BE2C (cell line): ENCODE results near the gene CLIC1.

ENCODE experiments used
- DNase-seq: peaks from one replicate; pipeline ENCODE4 v3.0.0-alpha.2; 2020
- H3K27me3 ChIP-seq: fragments of 250-450 bp; sonication (Bioruptor Pico); 2 replicates; pipeline ENCODE4 v1.5.1; 2020; ENCODE audit warnings: mild to moderate bottlenecking
- H3K36me3 ChIP-seq: fragments of 250-450 bp; sonication (Bioruptor Pico); 2 replicates; pipeline ENCODE4 v1.5.1; 2020; ENCODE audit warnings: mild to moderate bottlenecking
- H3K4me1 ChIP-seq: fragments of 250-450 bp; sonication (Bioruptor Pico); 2 replicates; pipeline ENCODE4 v1.5.1; 2020
- H3K4me3 ChIP-seq: 2 replicates; pipeline ENCODE4 v1.5.1; 2011; ENCODE audit warnings: low read depth, low read length
- H3K9me3 ChIP-seq: fragments of 250-450 bp; sonication (Bioruptor Pico); 2 replicates; pipeline ENCODE4 v1.5.1; 2020
- CTCF ChIP-seq: IDR thresholded peaks from 2 replicates; pipeline ENCODE4 v1.5.1; 2012; ENCODE audit warnings: mild to moderate bottlenecking, low read depth, low read length

The CLIC1 gene

DNA sequence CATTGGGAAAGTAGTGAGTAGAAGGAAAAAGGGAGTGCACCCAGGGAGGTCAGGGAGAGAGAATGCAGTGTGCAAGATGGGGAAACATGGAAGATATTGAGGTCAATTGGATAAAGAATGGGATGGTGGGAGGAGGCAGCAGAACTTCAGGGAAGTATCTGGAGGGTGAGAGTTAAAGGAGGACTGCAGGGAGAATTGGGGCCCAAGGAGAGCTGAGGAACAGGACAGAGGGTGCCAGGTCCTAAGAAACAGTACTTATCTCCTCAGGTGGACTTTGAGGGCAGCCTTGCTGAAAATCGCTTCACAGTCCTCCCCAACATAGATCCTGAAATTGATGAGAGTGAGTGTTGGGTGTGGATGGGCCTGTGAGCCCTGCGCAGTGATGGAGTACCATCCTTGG is 22.0 kb upstream of the CLIC1 start:
- H3K27me3 ChIP-seq: no peaks in the 10 kb centered on the region
- H3K9me3 ChIP-seq: no peaks in the 10 kb centered on the region
- no peak for DNase-seq
- no peak overlapping the region for H3K4me3 ChIP-seq
- H3K4me1 ChIP-seq: no peaks in the 10 kb centered on the region
- no peak for TF ChIP-seq CTCF
- H3K36me3 ChIP-seq: no peaks in the 10 kb centered on the region

GRCh38 chr6:31752739-31753319 is 16.5 kb upstream of the CLIC1 start:
- H3K36me3 ChIP-seq: no peaks in the 10 kb centered on the region
- no peak overlapping the region for H3K4me3 ChIP-seq
- DNase-seq: no peak
- H3K4me1 ChIP-seq: no peaks in the 10 kb centered on the region
- no peak for TF ChIP-seq CTCF
- no peaks in the 10 kb centered on the region for H3K27me3 ChIP-seq
- no peaks in the 10 kb centered on the region for H3K9me3 ChIP-seq

DNA sequence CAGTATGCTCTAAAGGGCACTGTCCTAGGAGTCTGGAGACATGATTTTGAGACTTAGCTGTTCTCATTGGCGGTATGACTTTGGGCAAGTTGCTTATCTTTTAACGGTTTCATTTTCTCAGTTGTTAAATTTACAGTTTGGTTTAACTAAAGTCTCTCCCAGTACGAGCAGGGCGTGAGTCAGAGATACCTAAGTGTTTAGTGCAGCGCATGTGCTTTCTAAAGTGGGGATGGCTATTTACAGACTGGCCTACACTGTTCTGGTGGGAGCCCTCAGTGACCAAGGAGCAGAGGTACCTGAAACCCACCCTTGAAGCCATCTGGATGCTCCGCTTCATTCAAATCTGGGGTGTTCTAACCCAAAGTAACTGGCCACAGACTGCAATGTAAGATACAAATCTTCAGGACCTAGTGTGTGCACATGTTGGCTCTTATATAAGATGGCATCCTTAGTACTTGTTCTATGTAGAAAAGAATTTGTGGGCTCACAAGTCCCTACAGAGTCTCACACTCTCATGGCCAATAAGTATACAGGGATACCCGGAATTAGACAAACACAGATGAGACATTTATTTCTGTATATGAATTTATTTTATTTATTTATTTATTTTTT is 14.2 kb upstream of the CLIC1 start:
- Histone ChIP-seq H3K4me1 (no peaks in the 10 kb centered on the region), H3K36me3 (no peaks in the 10 kb centered on the region; the same call in 1 of the 2 replicates), H3K4me3 (no peak overlapping the region), H3K27me3 (no peaks in the 10 kb centered on the region), H3K9me3 (no peaks in the 10 kb centered on the region)
- no peak for TF ChIP-seq CTCF
- no peak for DNase-seq

GRCh38 chr6:31749301-31750036 is 13.1 kb upstream of the CLIC1 start:
- H3K9me3 ChIP-seq: no peaks in the 10 kb centered on the region
- H3K4me1 ChIP-seq: no peaks in the 10 kb centered on the region
- no peak overlapping the region for H3K4me3 ChIP-seq
- no peak for DNase-seq
- H3K36me3 ChIP-seq: no peaks in the 10 kb centered on the region; the same call in 1 of the 2 replicates
- no peak for TF ChIP-seq CTCF
- H3K27me3 ChIP-seq: no peaks in the 10 kb centered on the region

DNA sequence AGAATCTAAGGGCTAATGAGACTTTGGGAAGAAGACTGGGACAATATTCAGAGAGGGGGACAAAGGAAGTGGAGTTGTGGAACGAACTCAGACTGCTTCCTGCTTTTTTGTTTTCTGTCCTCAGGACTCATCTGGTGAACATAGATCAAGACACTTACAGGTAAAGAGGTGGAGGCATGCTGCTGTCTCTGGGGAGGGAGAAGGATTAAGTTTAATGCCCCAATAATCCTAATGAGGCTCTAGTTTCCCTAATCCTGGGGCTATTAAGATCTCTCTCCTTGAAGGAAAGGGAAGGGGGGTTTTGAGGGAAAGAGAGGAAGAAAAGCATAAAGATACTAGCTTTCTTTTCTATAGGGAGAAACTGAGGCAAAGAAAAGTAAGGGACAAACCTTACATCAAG is 8.1 kb upstream of the CLIC1 start:
- TF ChIP-seq CTCF: no peak
- H3K4me1 ChIP-seq: peaks cover 4% of the 10 kb centered on the region; the same call in 1 of the 2 replicates
- H3K36me3 ChIP-seq: peaks cover 5% of the 10 kb centered on the region
- no peaks in the 10 kb centered on the region for H3K27me3 ChIP-seq
- H3K4me3 ChIP-seq: no peak overlapping the region
- DNase-seq: no peak
- H3K9me3 ChIP-seq: no peaks in the 10 kb centered on the region; the same call in 1 of the 2 replicates

GRCh38 chr6:31742894-31743293 is 6.6 kb upstream of the CLIC1 start:
- peaks cover 5% of the 10 kb centered on the region for H3K36me3 ChIP-seq
- no peaks in the 10 kb centered on the region for H3K27me3 ChIP-seq
- no peaks in the 10 kb centered on the region; the same call in 1 of the 2 replicates for H3K9me3 ChIP-seq
- H3K4me3 ChIP-seq: no peak overlapping the region
- no peak for TF ChIP-seq CTCF
- DNase-seq: no peak
- peaks cover 4% of the 10 kb centered on the region; the same call in 1 of the 2 replicates for H3K4me1 ChIP-seq
